Activated T-cell treated with anti-CD3 and anti-CD28 coated beads, Interleukin-2, amount 50 U/mL, for 72 hours (primary cell): ENCODE measurements around the gene NRIP3. TPM values are rescaled to one million over a fixed set of nuclear protein-coding genes. Genes with fewer than 3 reads are reported as not detected.
A peak's percentile ranks its signal among the peaks of the same experiment; 100 is the strongest.
"Not testable (repeated sequence)": the region's sequence is repeated elsewhere in the genome, so short reads cannot be mapped to it uniquely, and the experiment has no call there.

Source experiments
- ATAC-seq, 2 donors: fragments of 150-1000 bp; cut with Tn5 transposase; replicated peaks in 1 of 2; 2 replicates each; pipeline ENCODE4 v1.10.0; 2021; ENCODE audit warnings: moderate library complexity in 2 of 2, mild to moderate bottlenecking in 1 of 2
- DNase-seq, 2 donors: peaks; one replicate each; pipeline ENCODE4 v3.0.0; 2021 to 2022; ENCODE audit warnings: mixed read lengths in 1 of 2
- H3K27ac Mint-ChIP-seq: one replicate; pipeline ENCODE4 v1.8.0; 2022; ENCODE audit warnings: mild to moderate bottlenecking, moderate library complexity, mixed read lengths
- H3K27me3 Mint-ChIP-seq: one replicate; pipeline ENCODE4 v1.8.0; 2022; ENCODE audit warnings: low read depth, mixed read lengths
- H3K36me3 Mint-ChIP-seq, 2 donors: one replicate each; pipeline ENCODE4 v1.8.0; 2022; ENCODE audit warnings: mixed read lengths in 2 of 2, mild to moderate bottlenecking in 1 of 2; ENCODE audit not compliant: insufficient read depth in 2 of 2
- H3K4me1 Mint-ChIP-seq: one replicate; pipeline ENCODE4 v1.8.0; 2022; ENCODE audit warnings: low read depth, mixed read lengths
- H3K4me3 Mint-ChIP-seq, 2 donors: one replicate each; pipeline ENCODE4 v1.8.0; 2022; ENCODE audit warnings: mild to moderate bottlenecking in 2 of 2, mixed read lengths in 2 of 2, moderate library complexity in 2 of 2
- H3K9me3 Mint-ChIP-seq, 2 donors: one replicate each; pipeline ENCODE4 v1.8.0; 2022; ENCODE audit warnings: mixed read lengths in 2 of 2
- total RNA-seq, 2 donors: library from RNA; stranded (reverse); gene quantifications; one replicate each; pipeline ENCODE4 v1.2.3, GENCODE V29; 2022

The NRIP3 gene
- total RNA-seq, 2 donors from 2014 or later = 3.1 to 3.2 TPM

GRCh38 chr11:8959546-8960166 is 44.1 kb downstream of the NRIP3 start:
- Mint-ChIP-seq H3K36me3 (peaks cover 7 to 10% of the 10 kb centered on the region in 2 donors), H3K4me1 (peaks cover 49% of the 10 kb centered on the region), H3K4me3 (no peak overlapping the region), H3K27me3 (no peaks in the 10 kb centered on the region), H3K27ac (no peak overlapping the region), H3K9me3 (no peaks in the 10 kb centered on the region)
- DNase-seq (peak; percentile 43 to 54), ATAC-seq (peak; percentile 38 to 41)

- Mint-ChIP-seq H3K4me1 (peaks cover 38% of the 10 kb centered on the region), H3K9me3 (no peaks in the 10 kb centered on the region), H3K4me3 (no peak overlapping the region), H3K27me3 (no peaks in the 10 kb centered on the region), H3K36me3 (peaks cover 4 to 11% of the 10 kb centered on the region in 2 donors), H3K27ac (no peak overlapping the region)
- peak; percentile 52 to 66 for ATAC-seq
- DNase-seq = peak; percentile 12 to 22
Measured at GRCh38 chr11:8956860-8957259, 46.9 kb downstream of the NRIP3 start.

DNA sequence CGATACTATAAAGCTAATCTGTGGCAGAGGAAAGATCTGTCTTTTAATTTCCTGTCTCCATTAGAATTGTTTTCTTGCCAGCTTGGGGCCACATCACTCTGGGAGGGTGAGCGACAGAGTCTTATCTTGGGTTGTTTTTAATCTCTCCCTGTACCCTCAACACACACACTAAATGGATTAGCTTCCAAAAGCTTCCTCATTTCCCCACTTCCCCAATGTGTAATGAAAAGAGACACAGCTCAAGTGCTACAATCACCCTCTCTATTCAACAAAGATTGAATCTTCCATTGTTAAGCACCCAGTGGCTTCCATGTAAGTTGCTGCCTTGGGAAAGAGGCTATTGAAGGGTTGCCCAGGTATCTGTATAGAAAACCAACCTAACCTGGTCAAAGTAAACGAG is 54.9 kb downstream of the NRIP3 start:
- no peak for ATAC-seq

GRCh38 chr11:8947230-8947943 is 56.4 kb downstream of the NRIP3 start:
- peaks cover 3 to 15% of the 10 kb centered on the region in 2 donors for H3K36me3 Mint-ChIP-seq
- H3K27me3 Mint-ChIP-seq = no peaks in the 10 kb centered on the region
- DNase-seq (no peak), ATAC-seq (no peak)
- no peak overlapping the region for H3K27ac Mint-ChIP-seq
- H3K4me3 Mint-ChIP-seq = no peak overlapping the region
- H3K9me3 Mint-ChIP-seq = no peaks in the 10 kb centered on the region
- H3K4me1 Mint-ChIP-seq = no peaks in the 10 kb centered on the region

More for the DNA sequence above, 54.9 kb downstream of the NRIP3 start:
- no peak overlapping the region for H3K27ac Mint-ChIP-seq
- no peaks in the 10 kb centered on the region for H3K4me1 Mint-ChIP-seq
- DNase-seq = no peak
- H3K4me3 Mint-ChIP-seq = no peak overlapping the region
- H3K27me3 Mint-ChIP-seq = no peaks in the 10 kb centered on the region
- H3K9me3 Mint-ChIP-seq = no peaks in the 10 kb centered on the region
- H3K36me3 Mint-ChIP-seq = peaks cover 3 to 18% of the 10 kb centered on the region in 2 donors

DNA sequence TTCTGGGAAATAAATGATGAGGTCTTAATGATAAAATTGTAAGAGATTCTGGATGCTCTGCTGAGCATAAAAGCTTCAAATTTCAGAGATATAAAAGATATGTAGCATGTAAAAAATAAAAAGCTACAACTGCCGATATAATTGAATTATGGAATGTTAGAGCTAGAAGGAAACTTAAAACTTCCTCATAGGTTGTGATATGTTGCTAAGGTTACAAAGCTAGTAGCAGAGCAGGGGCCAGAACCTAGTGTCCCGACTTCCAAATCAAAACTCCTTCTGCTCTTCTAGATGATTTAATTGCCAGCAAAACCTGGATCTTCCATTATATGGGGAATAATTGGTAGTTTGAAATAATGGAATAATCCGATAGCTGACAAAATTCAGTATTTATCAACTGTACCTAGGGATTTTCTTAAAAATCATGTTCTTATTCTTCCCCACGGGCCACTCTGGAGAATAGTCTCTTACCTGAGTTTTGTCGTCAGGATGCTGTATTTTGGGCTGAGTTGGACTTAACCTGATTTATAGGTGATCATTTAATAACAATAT is 61.2 kb downstream of the NRIP3 start, which contains the start of gene ASCL3:
TSS of gene ASCL3 (minus strand) at position 499 of the 549 bp plus-strand sequence. CDS start 4,855 bp downstream, outside the sequence.
- no peak for ATAC-seq
- Mint-ChIP-seq H3K27ac (no peak within 1 kb of the TSS), H3K9me3 (no peaks in the 10 kb centered on the region), H3K4me1 (peaks cover 4% of the 10 kb centered on the region), H3K4me3 (no peak within 1 kb of the TSS), H3K27me3 (peaks cover 14% of the 10 kb centered on the region), H3K36me3 (peaks cover 2 to 7% of the 10 kb centered on the region in 2 donors)
- no peak for DNase-seq

DNA sequence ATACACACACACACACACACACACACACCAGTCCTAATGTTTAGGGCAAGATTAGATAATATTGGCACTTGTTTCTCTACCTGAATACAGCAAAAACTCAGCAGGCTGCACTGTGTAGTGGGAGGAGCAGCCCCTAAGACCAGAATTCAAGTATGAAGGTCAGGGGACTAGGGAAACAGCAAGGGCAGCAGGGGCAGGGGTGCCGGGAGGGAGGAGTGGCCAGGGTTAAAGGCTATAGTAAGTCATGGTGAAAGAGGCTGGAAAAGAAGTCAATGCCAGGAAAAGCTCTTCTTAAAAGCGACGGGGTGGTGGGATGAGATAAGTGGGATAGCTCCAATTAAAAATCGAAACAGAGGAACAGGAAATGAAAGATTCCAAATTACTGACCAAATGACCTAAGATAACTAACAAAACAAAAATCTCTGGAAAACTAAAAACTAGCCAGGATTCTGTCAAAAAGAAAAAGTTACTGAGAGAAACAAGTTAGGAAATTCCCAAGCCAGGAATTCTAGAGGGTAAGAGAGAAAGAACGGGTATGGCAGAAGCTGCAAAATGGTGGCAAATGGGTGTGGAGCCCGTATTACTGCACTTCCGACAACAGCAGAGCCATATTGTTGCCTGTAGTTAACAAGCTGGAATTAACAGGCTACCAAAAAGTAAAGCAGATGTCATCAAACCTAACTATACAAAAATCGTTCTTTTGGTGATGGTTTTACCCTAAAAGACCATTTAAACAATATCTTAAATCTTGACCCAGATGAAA is 62.3 kb downstream of the NRIP3 start:
- H3K27ac Mint-ChIP-seq = no peak overlapping the region
- peaks cover 14% of the 10 kb centered on the region for H3K27me3 Mint-ChIP-seq
- ATAC-seq (no peak), DNase-seq (no peak)
- no peaks in the 10 kb centered on the region for H3K9me3 Mint-ChIP-seq
- H3K4me1 Mint-ChIP-seq = peaks cover 11% of the 10 kb centered on the region
- peaks cover 0 to 2% of the 10 kb centered on the region in 2 donors for H3K36me3 Mint-ChIP-seq
- H3K4me3 Mint-ChIP-seq = no peak overlapping the region

GRCh38 chr11:8937659-8938058 is 66.1 kb downstream of the NRIP3 start:
- H3K36me3 Mint-ChIP-seq = no peaks in the 10 kb centered on the region
- DNase-seq = no peak
- ATAC-seq = peak in 1 of 2 donors; percentile 18
- H3K27me3 Mint-ChIP-seq = peaks cover 14% of the 10 kb centered on the region
- peaks cover 11% of the 10 kb centered on the region for H3K4me1 Mint-ChIP-seq
- no peaks in the 10 kb centered on the region for H3K9me3 Mint-ChIP-seq
- no peak overlapping the region for H3K27ac Mint-ChIP-seq
- no peak overlapping the region for H3K4me3 Mint-ChIP-seq

GRCh38 chr11:8937159-8937558 is 66.6 kb downstream of the NRIP3 start:
- Mint-ChIP-seq H3K9me3 (no peaks in the 10 kb centered on the region), H3K4me3 (peak overlapping the region in 1 of 2 donors; percentile 31), H3K36me3 (no peaks in the 10 kb centered on the region), H3K27ac (no peak overlapping the region), H3K4me1 (peaks cover 11% of the 10 kb centered on the region), H3K27me3 (peaks cover 14% of the 10 kb centered on the region)
- DNase-seq = peak in 1 of 2 donors; percentile 7
- ATAC-seq = peak; percentile 47 to 74

DNA sequence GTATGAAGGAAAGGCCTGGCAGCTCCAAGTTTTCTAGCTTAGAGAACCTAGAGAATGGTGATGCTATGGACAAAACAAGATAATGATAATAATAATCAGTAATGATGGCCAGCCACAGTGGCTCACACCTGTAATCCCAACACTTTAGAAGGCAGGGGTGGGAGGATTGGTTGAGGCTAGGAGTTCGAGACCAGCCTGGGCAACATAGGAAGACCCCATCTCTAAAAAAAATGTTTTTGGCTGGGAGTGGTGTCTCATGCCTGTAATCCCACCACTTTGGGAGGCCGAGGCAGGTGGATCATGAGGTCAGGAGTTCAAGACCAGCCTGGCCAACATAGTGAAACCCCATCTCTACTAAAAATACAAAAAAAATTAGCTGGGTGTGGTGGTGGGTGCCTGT is 68.0 kb downstream of the NRIP3 start:
- H3K27ac Mint-ChIP-seq, H3K4me3 Mint-ChIP-seq: not testable (repeated sequence)

GRCh38 chr11:8934742-8935488 is 68.9 kb downstream of the NRIP3 start:
- ATAC-seq = no peak
- no peak for DNase-seq
- H3K27ac Mint-ChIP-seq = no peak overlapping the region
- peaks cover 7% of the 10 kb centered on the region for H3K27me3 Mint-ChIP-seq
- H3K4me3 Mint-ChIP-seq = peak overlapping the region; percentile 10 to 43
- no peaks in the 10 kb centered on the region for H3K9me3 Mint-ChIP-seq
- peaks cover 11% of the 10 kb centered on the region for H3K4me1 Mint-ChIP-seq
- H3K36me3 Mint-ChIP-seq = no peaks in the 10 kb centered on the region

More for the DNA sequence above, 68.0 kb downstream of the NRIP3 start:
- H3K9me3 Mint-ChIP-seq, H3K27me3 Mint-ChIP-seq, DNase-seq, ATAC-seq, H3K36me3 Mint-ChIP-seq: not testable (repeated sequence)
- H3K4me1 Mint-ChIP-seq = peaks cover 11% of the 10 kb centered on the region

DNA sequence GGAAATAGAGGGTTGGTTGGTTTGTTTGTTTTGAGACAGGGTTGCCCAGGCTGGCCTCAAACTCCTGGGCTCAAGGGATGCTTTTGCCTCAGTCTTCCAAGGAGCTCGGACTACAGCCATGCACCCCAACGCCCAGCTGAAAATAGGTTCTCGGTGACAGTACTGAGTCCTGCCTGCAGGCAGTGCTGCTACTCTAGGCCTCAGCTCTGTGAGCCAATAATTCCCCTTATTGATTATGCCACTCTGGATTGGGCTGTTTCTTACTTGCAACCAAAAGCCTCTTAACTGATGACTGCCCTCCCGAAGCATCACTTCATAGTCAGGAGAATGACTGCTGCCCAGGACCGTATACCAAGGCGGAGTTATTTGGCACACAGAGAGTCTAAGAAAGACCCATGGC is 69.9 kb downstream of the NRIP3 start:
- ATAC-seq (no peak), DNase-seq (no peak)
- Mint-ChIP-seq H3K27ac (no peak overlapping the region), H3K27me3 (peaks cover under 1% of the 10 kb centered on the region), H3K36me3 (no peaks in the 10 kb centered on the region), H3K9me3 (no peaks in the 10 kb centered on the region), H3K4me1 (peaks cover 11% of the 10 kb centered on the region), H3K4me3 (no peak overlapping the region)

- Mint-ChIP-seq H3K4me3 (no peak within 1 kb of the TSS), H3K36me3 (no peaks in the 10 kb centered on the region)
- ATAC-seq = no peak
Measured at GRCh38 chr11:8932564-8933180, 71.1 kb downstream of the NRIP3 start, which contains the start of gene C11orf16. Gene C11orf16 (minus strand): TSS chr11:8932947. CDS start chr11:8932308, 639 bp downstream.

More at GRCh38 chr11:8932564-8933180, 71.1 kb downstream of the NRIP3 start, which contains the start of gene C11orf16:
- no peak for DNase-seq
- Mint-ChIP-seq H3K27me3 (no peaks in the 10 kb centered on the region), H3K27ac (no peak within 1 kb of the TSS), H3K9me3 (no peaks in the 10 kb centered on the region), H3K4me1 (peaks cover 8% of the 10 kb centered on the region)
